ENCODE results near the gene LMNA.
"Not testable (repeated sequence)": the region's sequence is repeated elsewhere in the genome, so short reads cannot be mapped to it uniquely, and the experiment has no call there.

The LMNA gene

GRCh38 chr1:156104861-156105832 lies 9.4 kb upstream of the LMNA start:
- no peak for DNase-seq

- peak; percentile 83 for DNase-seq
Observed at GRCh38 chr1:156106624-156107488, 7.7 kb upstream of the LMNA start.

- DNase-seq: no peak
Observed at GRCh38 chr1:156108057-156108456, 6.5 kb upstream of the LMNA start.

GRCh38 chr1:156108664-156109241 lies 5.8 kb upstream of the LMNA start:
- no peak for DNase-seq

- DNase-seq: no peak
Observed at GRCh38 chr1:156110252-156110651, 4.3 kb upstream of the LMNA start.

- DNase-seq: no peak
Observed at GRCh38 chr1:156111355-156111962, 3.1 kb upstream of the LMNA start.

- DNase-seq: no peak
Observed at GRCh38 chr1:156112276-156113137, 2.0 kb upstream of the LMNA start.

GRCh38 chr1:156113282-156113950 lies 1.1 kb upstream of the LMNA start:
- no peak for DNase-seq

- DNase-seq: no peak
Observed at GRCh38 chr1:156114919-156115513, 505 bp downstream of the LMNA start.

GRCh38 chr1:156115514-156116374 lies 1.2 kb downstream of the LMNA start:
- peak; percentile 41 for DNase-seq

GRCh38 chr1:156116731-156117130 lies 2.2 kb downstream of the LMNA start:
- not testable (repeated sequence) for DNase-seq

GRCh38 chr1:156117414-156118176 lies 3.1 kb downstream of the LMNA start:
- DNase-seq: no peak

GRCh38 chr1:156118177-156118868 lies 3.8 kb downstream of the LMNA start:
- no peak for DNase-seq

GRCh38 chr1:156119503-156120209 lies 5.1 kb downstream of the LMNA start:
- no peak for DNase-seq

GRCh38 chr1:156120318-156120717 lies 5.8 kb downstream of the LMNA start:
- no peak for DNase-seq

GRCh38 chr1:156121005-156121404 lies 6.5 kb downstream of the LMNA start:
- not testable (repeated sequence) for DNase-seq

- DNase-seq: no peak
Observed at GRCh38 chr1:156121457-156121856, 6.9 kb downstream of the LMNA start.

GRCh38 chr1:156122086-156122485 lies 7.6 kb downstream of the LMNA start:
- DNase-seq: no peak
